Measurements from ENCODE around the gene FPGS. TPM values are rescaled to one million over a fixed set of nuclear protein-coding genes. Genes with fewer than 3 reads are reported as not detected.

The FPGS gene
- total RNA-seq, 4 donors from 2014 or later: 31.4 to 144 (median 74.8) TPM

DNA sequence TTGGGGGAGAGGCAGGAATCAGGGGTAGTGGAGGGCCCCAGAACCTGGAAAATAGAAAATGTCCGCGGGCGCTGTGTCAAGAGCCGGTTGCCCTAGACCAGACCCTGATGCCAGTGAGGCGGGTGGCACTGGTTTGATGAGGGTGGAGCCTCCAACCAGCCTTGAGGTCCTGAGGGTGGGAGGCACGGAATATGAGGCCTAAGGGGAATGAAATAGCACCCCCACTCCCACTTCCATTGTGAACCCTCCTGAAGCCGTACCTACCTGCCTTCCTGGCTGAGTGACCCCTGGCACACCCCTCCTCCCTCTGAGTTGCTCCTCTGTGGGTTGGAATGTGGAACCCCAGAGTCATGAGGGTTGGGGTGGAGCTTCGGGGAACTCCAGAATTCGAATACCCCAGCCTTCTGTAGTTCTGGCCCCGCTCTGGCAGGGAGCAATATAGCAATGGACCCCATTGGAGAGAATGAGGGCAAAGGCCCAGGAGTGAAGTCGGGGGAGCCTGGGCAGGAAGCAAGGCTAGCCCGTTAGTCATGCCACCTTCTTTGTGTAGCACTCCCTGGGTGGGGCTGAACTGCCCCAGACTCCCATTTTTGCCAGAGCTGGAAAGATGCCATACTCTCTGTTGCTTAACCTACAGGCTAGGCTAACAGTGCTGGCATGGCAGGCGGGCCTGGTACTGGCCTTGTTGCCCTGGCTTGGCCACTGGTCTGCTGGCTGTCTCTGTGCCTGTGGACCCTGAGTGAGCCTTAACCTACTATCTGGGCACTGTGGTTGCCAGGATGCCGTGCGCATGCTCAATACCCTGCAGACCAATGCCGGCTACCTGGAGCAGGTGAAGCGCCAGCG is 1.0 kb downstream of the FPGS start:
- Histone ChIP-seq H3K27me3 (no peaks in the 10 kb centered on the region), H3K36me3 (no peaks in the 10 kb centered on the region), H3K9me3 (no peaks in the 10 kb centered on the region), H3K4me3 (peak overlapping the region; percentile 58 to 90 (median 70)), H3K4me1 (peaks cover 17 to 34% (median 31%) of the 10 kb centered on the region in 4 donors), H3K27ac (peak overlapping the region; percentile 90 to 98 (median 94))
- no peak for TF ChIP-seq POLR2A (IDR thresholded peaks at IDR 0.05)
- TF ChIP-seq, protein P1, sequence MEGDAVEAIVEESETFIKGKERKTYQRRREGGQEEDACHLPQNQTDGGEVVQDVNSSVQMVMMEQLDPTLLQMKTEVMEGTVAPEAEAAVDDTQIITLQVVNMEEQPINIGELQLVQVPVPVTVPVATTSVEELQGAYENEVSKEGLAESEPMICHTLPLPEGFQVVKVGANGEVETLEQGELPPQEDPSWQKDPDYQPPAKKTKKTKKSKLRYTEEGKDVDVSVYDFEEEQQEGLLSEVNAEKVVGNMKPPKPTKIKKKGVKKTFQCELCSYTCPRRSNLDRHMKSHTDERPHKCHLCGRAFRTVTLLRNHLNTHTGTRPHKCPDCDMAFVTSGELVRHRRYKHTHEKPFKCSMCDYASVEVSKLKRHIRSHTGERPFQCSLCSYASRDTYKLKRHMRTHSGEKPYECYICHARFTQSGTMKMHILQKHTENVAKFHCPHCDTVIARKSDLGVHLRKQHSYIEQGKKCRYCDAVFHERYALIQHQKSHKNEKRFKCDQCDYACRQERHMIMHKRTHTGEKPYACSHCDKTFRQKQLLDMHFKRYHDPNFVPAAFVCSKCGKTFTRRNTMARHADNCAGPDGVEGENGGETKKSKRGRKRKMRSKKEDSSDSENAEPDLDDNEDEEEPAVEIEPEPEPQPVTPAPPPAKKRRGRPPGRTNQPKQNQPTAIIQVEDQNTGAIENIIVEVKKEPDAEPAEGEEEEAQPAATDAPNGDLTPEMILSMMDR (IDR thresholded peaks at IDR 0.05): no peak
- no peak for TF ChIP-seq EP300 (IDR thresholded peaks at IDR 0.05; ENCODE audit: low read depth)
- peak; percentile 47 for DNase-seq
- intact Hi-C loops (cut with DNase I; ENCODE audit: low total_unique reads): no loop called here
- in situ Hi-C loops (cut with MboI; ENCODE audit: low pct_ligation_motif_present in 1 of 4, low pct_unique_long_range_greater_than_20kb in 1 of 4, low sequenced_read_pairs in 3 of 4): no loop called here
- WGBS, 2 donors (ENCODE audit: low coverage in 1 of 2): 0 to 41% methylated on average over 4 to 18 of the region's 18 CpGs

DNA sequence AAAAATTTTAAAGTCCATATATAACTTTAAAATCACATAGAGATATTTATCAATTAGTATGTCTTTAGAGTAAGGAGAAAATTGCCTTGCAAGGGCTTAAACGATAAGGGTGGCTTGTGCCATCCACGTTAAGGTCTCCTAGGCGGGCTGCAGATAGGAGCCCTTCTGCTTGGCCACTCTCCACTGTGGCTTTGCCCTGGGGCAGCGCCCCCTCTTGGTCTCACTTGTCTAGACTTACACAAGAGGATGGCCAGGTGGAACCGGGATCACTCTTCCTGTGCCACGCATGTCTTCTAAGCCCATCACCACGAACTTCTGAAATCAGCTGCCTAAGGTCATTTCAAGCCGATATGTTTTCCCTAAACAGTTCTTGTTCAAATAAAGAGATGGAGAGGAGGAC is 2.9 kb downstream of the FPGS start:
- no peaks in the 10 kb centered on the region for H3K36me3 ChIP-seq
- DNase-seq: peak; percentile 54
- 79 to 80% methylated on average over 4 to 8 of the region's 8 CpGs for WGBS, 2 donors (ENCODE audit: low coverage in 1 of 2)
- no peak overlapping the region for H3K4me3 ChIP-seq
- peaks cover 21 to 38% (median 36%) of the 10 kb centered on the region in 4 donors for H3K4me1 ChIP-seq
- no peaks in the 10 kb centered on the region for H3K27me3 ChIP-seq
- no peaks in the 10 kb centered on the region for H3K9me3 ChIP-seq
- no peak overlapping the region for H3K27ac ChIP-seq
- intact Hi-C loops (cut with DNase I; ENCODE audit: low total_unique reads): no loop called here
- in situ Hi-C loops (cut with MboI; ENCODE audit: low pct_ligation_motif_present in 1 of 4, low pct_unique_long_range_greater_than_20kb in 1 of 4, low sequenced_read_pairs in 3 of 4): no loop called here
- no peak for TF ChIP-seq POLR2AphosphoS5 (IDR thresholded peaks at IDR 0.05)
- TF ChIP-seq, protein P1 (IDR thresholded peaks at IDR 0.05): peak in 3 of 5 experiments; percentile 11 to 29 (median 28)

DNA sequence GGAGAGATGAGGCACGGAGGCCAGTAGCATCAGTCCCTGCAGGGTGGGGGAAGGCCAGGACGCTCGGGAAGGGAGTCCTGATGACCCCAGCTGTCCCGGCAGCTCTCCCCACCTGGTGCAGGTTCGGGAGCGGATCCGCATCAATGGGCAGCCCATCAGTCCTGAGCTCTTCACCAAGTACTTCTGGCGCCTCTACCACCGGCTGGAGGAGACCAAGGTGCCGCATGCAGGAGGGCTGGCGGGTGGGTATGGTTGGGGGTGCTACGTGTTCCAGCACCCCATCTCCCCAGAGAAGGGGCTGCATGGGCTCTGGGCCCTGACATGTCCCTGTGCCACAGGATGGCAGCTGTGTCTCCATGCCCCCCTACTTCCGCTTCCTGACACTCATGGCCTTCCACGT is 4.2 kb downstream of the FPGS start:
- intact Hi-C loops (cut with DNase I; ENCODE audit: low total_unique reads): no loop called here
- H3K4me3 ChIP-seq: no peak overlapping the region
- H3K27me3 ChIP-seq: no peaks in the 10 kb centered on the region
- TF ChIP-seq EP300 (IDR thresholded peaks at IDR 0.05; ENCODE audit: low read depth) (no peak), POLR2AphosphoS5 (IDR thresholded peaks at IDR 0.05) (no peak), POLR2A (IDR thresholded peaks at IDR 0.05) (no peak)
- TF ChIP-seq, protein P1 (IDR thresholded peaks at IDR 0.05): no peak
- DNase-seq: no peak
- H3K9me3 ChIP-seq: no peaks in the 10 kb centered on the region
- peaks cover 21 to 34% (median 31%) of the 10 kb centered on the region in 4 donors for H3K4me1 ChIP-seq
- in situ Hi-C loops (cut with MboI; ENCODE audit: low pct_ligation_motif_present in 1 of 4, low pct_unique_long_range_greater_than_20kb in 1 of 4, low sequenced_read_pairs in 3 of 4): no loop called here
- H3K36me3 ChIP-seq: peaks cover 0 to 4% (median 0%) of the 10 kb centered on the region in 4 donors
- H3K27ac ChIP-seq: no peak overlapping the region
- WGBS, 2 donors (ENCODE audit: low coverage in 1 of 2): 82 to 94% methylated on average over 2 to 14 of the region's 14 CpGs

DNA sequence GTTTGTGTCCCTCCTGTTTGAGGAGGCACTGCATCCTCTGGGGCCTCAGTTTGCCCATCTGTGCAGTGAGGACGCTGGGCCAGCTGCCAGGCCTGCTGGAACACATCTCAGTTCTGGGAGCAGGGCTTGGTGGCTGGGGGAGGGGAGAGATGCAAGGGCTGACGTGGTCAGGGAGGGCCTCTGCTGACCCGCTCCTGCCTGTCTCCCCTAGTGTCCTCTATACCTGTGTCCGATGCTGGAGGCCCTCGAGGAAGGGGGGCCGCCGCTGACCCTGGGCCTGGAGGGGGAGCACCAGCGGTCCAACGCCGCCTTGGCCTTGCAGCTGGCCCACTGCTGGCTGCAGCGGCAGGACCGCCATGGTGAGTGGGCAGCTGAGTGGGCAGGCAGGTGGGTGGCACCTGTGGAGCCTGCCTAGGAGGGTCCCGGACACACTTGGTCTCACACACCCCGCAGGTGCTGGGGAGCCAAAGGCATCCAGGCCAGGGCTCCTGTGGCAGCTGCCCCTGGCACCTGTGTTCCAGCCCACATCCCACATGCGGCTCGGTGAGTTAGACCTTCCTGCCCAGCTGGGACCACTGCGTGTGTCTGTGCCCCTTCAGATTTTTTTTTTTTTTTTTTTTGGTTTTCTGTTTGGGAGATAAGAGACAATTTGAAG is 5.8 kb downstream of the FPGS start:
- intact Hi-C loops (cut with DNase I; ENCODE audit: low total_unique reads): no loop called here
- H3K36me3 ChIP-seq: peaks cover 0 to 12% (median 3%) of the 10 kb centered on the region in 4 donors
- no peaks in the 10 kb centered on the region for H3K27me3 ChIP-seq
- no peaks in the 10 kb centered on the region for H3K9me3 ChIP-seq
- H3K4me3 ChIP-seq: no peak overlapping the region
- H3K27ac ChIP-seq: no peak overlapping the region
- 92 to 94% methylated on average over 3 to 15 of the region's 17 CpGs for WGBS, 2 donors (ENCODE audit: low coverage in 1 of 2)
- DNase-seq: no peak
- H3K4me1 ChIP-seq: peaks cover 14 to 24% (median 20%) of the 10 kb centered on the region in 4 donors
- in situ Hi-C loops (cut with MboI; ENCODE audit: low pct_ligation_motif_present in 1 of 4, low pct_unique_long_range_greater_than_20kb in 1 of 4, low sequenced_read_pairs in 3 of 4): no loop called here
- TF ChIP-seq POLR2A (IDR thresholded peaks at IDR 0.05) (no peak), EP300 (IDR thresholded peaks at IDR 0.05; ENCODE audit: low read depth) (no peak)
- TF ChIP-seq, protein P1 (IDR thresholded peaks at IDR 0.05): no peak
